HepG2 (cell line): Measurements from ENCODE around the gene FEM1B.

Experiments used
- ARNT ChIP-seq: fragments of 450-650 bp; IDR thresholded peaks from 2 replicates; pipeline ENCODE4 v1.6.1; 2017
- CHD2 ChIP-seq: IDR thresholded peaks from 2 replicates; pipeline ENCODE4 v1.6.1; 2011; ENCODE audit warnings: low read depth, low read length, improper control_type of control experiment
- MXD1 ChIP-seq: sonication (generic); formaldehyde crosslinking; IDR thresholded peaks from 2 replicates; pipeline ENCODE4 v1.4.0; 2020; ENCODE audit warnings: mild to moderate bottlenecking, missing genetic modification reagents
- RFX3 ChIP-seq: IDR thresholded peaks from 2 replicates; pipeline ENCODE4 v1.6.1; 2016; ENCODE audit warnings: missing biosample characterization, missing genetic modification reagents
- SRY ChIP-seq: sonication (generic); formaldehyde crosslinking; IDR thresholded peaks from 2 replicates; pipeline ENCODE4 v1.8.0; 2022; ENCODE audit warnings: mild to moderate bottlenecking, missing genetic modification reagents
- TCF7 ChIP-seq: sonication (generic); IDR thresholded peaks from 2 replicates; pipeline ENCODE4 v1.6.1; 2016; ENCODE audit warnings: antibody characterized with exemption, low read depth
- TEAD2 ChIP-seq: sonication (generic); formaldehyde crosslinking; IDR thresholded peaks from 2 replicates; pipeline ENCODE4 v1.9.0; 2021; ENCODE audit warnings: missing genetic modification reagents
- ZIK1 ChIP-seq: sonication (generic); formaldehyde crosslinking; IDR thresholded peaks from 2 replicates; pipeline ENCODE4 v1.5.0; 2020; ENCODE audit warnings: mild to moderate bottlenecking, low read depth, missing genetic modification reagents, borderline replicate concordance
- ZNF160 ChIP-seq: sonication (generic); formaldehyde crosslinking; IDR thresholded peaks from 2 replicates; pipeline ENCODE4 v1.8.0; 2022; ENCODE audit warnings: mild to moderate bottlenecking, inconsistent platforms, missing genetic modification reagents
- TF ChIP-seq, protein P1 (sequence below): sonication (generic); formaldehyde crosslinking; IDR thresholded peaks from 2 replicates; pipeline ENCODE4 v1.4.0; 2020; ENCODE audit warnings: mild to moderate bottlenecking, missing genetic modification reagents
- TF ChIP-seq, protein P2 (sequence below): sonication (generic); formaldehyde crosslinking; IDR thresholded peaks from 2 replicates; pipeline ENCODE4 v1.5.0; 2020; ENCODE audit warnings: mild to moderate bottlenecking, missing genetic modification reagents, moderate library complexity
- TF ChIP-seq, protein P3 (sequence below): sonication (generic); formaldehyde crosslinking; IDR thresholded peaks from 2 replicates; pipeline ENCODE4 v1.4.0; 2020; ENCODE audit warnings: mild to moderate bottlenecking, missing genetic modification reagents

DNA sequence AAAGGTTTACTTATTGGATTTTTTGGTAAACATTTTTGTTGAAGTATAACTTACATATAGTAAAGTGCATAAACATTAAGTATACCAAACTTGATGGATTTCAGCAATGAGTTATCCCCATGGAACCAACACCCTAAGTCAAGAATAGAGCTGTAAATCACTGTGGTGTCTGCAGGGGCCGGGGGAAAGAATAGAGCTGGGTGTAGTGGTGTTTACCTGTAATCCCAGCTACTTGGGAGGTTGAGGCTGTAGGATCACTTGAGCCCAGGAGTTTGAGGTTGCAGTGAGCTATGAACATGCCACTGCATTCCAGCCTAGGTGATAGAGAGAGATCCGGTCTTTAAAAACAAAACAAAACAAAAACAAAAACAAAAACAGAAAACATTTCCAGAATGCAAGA is 13.3 kb upstream of the FEM1B start:
- TF ChIP-seq, protein P1, sequence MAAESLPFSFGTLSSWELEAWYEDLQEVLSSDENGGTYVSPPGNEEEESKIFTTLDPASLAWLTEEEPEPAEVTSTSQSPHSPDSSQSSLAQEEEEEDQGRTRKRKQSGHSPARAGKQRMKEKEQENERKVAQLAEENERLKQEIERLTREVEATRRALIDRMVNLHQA (CRISPR knock-in tag), result no peak
- TF ChIP-seq, protein P2, sequence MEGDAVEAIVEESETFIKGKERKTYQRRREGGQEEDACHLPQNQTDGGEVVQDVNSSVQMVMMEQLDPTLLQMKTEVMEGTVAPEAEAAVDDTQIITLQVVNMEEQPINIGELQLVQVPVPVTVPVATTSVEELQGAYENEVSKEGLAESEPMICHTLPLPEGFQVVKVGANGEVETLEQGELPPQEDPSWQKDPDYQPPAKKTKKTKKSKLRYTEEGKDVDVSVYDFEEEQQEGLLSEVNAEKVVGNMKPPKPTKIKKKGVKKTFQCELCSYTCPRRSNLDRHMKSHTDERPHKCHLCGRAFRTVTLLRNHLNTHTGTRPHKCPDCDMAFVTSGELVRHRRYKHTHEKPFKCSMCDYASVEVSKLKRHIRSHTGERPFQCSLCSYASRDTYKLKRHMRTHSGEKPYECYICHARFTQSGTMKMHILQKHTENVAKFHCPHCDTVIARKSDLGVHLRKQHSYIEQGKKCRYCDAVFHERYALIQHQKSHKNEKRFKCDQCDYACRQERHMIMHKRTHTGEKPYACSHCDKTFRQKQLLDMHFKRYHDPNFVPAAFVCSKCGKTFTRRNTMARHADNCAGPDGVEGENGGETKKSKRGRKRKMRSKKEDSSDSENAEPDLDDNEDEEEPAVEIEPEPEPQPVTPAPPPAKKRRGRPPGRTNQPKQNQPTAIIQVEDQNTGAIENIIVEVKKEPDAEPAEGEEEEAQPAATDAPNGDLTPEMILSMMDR (CRISPR knock-in tag), result no peak
- TF ChIP-seq, protein P3, sequence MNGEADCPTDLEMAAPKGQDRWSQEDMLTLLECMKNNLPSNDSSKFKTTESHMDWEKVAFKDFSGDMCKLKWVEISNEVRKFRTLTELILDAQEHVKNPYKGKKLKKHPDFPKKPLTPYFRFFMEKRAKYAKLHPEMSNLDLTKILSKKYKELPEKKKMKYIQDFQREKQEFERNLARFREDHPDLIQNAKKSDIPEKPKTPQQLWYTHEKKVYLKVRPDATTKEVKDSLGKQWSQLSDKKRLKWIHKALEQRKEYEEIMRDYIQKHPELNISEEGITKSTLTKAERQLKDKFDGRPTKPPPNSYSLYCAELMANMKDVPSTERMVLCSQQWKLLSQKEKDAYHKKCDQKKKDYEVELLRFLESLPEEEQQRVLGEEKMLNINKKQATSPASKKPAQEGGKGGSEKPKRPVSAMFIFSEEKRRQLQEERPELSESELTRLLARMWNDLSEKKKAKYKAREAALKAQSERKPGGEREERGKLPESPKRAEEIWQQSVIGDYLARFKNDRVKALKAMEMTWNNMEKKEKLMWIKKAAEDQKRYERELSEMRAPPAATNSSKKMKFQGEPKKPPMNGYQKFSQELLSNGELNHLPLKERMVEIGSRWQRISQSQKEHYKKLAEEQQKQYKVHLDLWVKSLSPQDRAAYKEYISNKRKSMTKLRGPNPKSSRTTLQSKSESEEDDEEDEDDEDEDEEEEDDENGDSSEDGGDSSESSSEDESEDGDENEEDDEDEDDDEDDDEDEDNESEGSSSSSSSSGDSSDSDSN (CRISPR knock-in tag), result no peak
- TF ChIP-seq CHD2 (no peak), TEAD2 (CRISPR knock-in tag) (no peak), RFX3 (CRISPR knock-in tag) (no peak), MXD1 (CRISPR knock-in tag) (no peak), TCF7 (no peak), ZIK1 (CRISPR knock-in tag) (no peak), ZNF160 (CRISPR knock-in tag) (no peak), SRY (CRISPR knock-in tag) (no peak), ARNT (no peak)
